GM12891 (cell line): ENCODE measurements around the gene CKB.

Experiments
- DNase-seq: peaks from one replicate; pipeline ENCODE4 v3.0.0; 2011; ENCODE audit warnings: low spot score; ENCODE audit not compliant: insufficient read length
- FAIRE-seq: peaks from 2 replicates; lab custom pipeline; 2011; peaks lifted over from hg19 to GRCh38; lab: Jason Lieb, UNC
- PAX5 ChIP-seq: IDR thresholded peaks from 2 replicates; pipeline ENCODE4 v1.6.1; 2011; ENCODE audit warnings: low read length, moderate library complexity, mild to moderate bottlenecking; ENCODE audit not compliant: insufficient read depth, severe bottlenecking
- POLR2A ChIP-seq: IDR thresholded peaks from 2 replicates; pipeline ENCODE4 v1.6.1; 2011; ENCODE audit warnings: low read depth, low read length, control low read depth
- POLR2AphosphoS5 ChIP-seq: IDR thresholded peaks from 2 replicates; pipeline ENCODE4 v1.6.1; 2011; ENCODE audit warnings: low read depth, low read length, control low read depth
- POU2F2 ChIP-seq: IDR thresholded peaks from 2 replicates; pipeline ENCODE4 v1.6.1; 2011; ENCODE audit warnings: low read depth, mild to moderate bottlenecking, control low read depth, low read length, moderate library complexity
- SPI1 ChIP-seq: IDR thresholded peaks from 2 replicates; pipeline ENCODE4 v1.6.1; 2011; ENCODE audit warnings: low read depth, low read length, control low read depth
- TAF1 ChIP-seq: IDR thresholded peaks from 2 replicates; pipeline ENCODE4 v1.6.1; 2011; ENCODE audit warnings: low read depth, low read length, control low read depth

CKB gene

DNA sequence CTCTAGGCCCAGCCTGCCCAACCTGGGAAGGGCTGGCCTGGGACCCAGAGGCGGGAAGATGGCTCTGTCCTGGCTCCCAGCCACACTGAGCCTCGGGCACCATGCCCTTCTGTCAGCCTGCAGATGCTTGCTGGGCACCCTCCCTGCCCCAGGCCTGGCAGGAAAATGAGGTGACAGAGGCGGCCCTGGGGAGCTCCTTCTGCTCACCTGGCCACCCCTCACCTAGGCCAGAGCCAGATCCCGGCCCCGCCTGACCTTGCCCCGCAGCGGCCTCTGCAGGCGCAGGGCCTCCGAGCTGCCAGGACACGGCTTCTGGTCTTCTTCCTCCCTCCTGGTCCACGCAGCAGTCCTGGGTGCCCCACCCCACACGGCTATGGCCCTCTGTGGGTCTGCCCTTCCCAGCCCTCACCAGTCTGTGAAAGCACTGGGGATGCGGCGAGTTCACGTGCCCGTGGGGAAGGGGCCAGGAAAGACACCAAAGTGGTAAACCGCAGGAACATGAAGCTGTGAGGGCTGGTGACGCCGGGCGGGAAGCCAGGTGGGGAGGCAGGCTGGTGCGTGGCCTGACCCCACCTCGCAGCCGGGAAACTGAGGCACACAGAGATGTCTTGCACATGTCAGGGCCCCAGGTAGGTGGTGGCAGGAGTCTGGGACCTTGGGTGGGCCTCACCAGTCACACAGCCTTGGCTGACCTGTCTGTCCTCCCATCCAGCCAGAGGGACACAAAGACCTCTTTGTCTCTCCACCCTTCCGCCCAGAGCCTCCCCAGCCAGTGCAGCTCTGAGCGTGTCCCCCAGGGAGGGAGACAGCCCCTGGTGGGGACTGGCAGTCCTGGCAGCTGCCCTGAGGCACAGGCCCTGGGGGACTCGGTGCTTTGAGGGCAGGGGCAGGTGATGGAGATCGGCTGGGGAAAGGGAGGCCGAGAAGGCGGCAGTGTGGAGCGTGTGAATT is 27.0 kb upstream of the CKB start:
- DNase-seq (no peak), FAIRE-seq (no peak)
- TF ChIP-seq POU2F2: no peak
- TF ChIP-seq SPI1: no peak

DNA sequence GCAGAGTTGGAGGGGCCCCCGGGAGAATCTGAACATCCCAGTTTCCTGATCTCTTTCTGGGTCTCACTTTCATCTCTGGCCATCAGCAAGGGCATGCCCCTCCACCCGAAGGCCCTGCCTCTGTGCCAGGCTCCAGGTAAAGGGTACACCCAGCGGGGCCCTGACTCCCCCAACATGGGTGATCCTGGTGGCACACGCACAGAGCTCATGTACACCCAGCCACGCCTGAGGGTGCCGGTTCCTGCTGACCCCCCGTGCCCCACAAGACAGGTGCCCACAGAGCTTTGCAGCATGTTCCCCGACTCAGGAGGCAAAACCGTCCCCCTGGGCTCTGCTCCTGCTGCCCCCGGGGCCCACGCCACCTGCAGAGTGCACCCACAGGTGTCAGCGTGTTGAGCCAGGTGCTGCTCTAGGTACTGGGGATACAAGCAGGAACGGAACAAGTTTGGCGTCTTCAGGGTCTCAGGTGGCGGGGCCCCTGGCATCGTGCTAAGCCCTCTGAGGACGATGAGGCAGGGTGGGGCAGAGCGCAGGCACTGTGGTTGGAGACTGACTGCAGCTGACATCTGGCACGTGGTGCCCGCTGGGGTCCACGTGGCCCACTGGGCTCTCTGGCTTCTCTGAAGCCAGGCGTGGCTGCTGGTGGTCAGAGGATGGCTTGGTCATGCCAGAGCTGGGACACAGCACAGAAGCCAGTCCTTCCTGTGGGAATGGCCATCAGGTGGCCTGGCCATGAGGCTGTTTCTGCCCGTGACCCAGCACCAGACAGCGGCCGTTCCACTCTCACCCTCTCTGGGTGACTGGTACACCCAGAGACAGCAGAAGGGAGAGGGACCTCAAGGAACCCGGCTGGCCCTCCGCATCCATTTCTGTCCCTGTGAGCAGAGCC is 26.1 kb upstream of the CKB start:
- FAIRE-seq (no peak), DNase-seq (no peak)
- TF ChIP-seq POLR2AphosphoS5: no peak
- TF ChIP-seq POU2F2: no peak
- no peak for TF ChIP-seq SPI1
- TF ChIP-seq POLR2A: no peak
- no peak for TF ChIP-seq PAX5
- TF ChIP-seq TAF1: no peak

DNA sequence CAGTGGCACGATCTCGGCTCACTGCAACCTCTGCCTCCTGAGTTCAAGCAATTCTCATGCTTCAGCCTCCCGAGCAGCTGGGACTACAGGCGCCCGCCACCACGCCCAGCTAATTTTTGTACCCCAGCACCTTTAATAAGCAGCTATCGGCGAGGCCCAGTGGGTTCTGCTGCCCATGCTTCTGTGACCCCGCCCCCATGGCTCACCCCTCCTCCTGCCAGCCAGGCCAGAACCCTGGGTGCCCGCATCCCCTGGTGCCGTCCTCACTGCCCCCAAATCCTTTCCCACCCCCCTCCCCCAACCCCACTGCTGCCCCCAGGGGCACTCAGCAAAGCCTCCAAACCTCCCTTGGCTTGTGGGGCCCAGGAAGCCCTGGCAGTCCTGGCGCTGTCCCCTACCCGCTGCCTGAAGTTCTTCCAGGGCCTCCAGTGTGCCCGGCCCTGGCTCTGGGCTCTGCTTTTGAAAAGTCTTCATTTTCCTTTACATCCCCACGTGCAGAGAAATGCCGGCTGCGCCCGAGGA is 25.4 kb upstream of the CKB start:
- TF ChIP-seq TAF1 (no peak), PAX5 (no peak), POLR2AphosphoS5 (no peak), POLR2A (no peak), POU2F2 (no peak), SPI1 (no peak)
- FAIRE-seq (no peak), DNase-seq (no peak)

DNA sequence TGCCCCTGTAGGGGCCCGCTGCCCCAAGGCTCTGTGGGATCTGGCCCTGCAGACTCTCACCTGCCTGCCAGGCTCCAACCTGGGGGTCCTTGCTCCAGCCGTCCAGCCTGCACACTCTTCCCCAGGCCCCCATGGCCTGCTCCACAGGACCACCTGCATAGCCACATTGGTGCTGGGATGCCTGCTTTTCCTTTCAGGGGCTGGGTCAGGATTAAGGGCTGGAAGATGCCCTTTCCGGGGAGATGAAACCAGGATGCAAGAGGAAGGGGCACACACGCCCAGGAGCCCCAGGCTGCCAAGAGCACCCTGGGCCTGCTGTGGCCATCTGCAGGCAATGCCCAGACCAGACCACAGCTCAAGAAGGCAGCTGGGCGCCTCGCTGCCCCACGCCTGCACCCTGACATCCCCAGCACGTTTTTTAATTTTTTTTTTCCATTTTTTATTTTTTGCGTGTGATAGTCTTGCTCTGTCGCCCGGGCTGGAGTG is 24.9 kb upstream of the CKB start:
- FAIRE-seq (no peak), DNase-seq (no peak)
- TF ChIP-seq POU2F2 (no peak), SPI1 (no peak)

DNA sequence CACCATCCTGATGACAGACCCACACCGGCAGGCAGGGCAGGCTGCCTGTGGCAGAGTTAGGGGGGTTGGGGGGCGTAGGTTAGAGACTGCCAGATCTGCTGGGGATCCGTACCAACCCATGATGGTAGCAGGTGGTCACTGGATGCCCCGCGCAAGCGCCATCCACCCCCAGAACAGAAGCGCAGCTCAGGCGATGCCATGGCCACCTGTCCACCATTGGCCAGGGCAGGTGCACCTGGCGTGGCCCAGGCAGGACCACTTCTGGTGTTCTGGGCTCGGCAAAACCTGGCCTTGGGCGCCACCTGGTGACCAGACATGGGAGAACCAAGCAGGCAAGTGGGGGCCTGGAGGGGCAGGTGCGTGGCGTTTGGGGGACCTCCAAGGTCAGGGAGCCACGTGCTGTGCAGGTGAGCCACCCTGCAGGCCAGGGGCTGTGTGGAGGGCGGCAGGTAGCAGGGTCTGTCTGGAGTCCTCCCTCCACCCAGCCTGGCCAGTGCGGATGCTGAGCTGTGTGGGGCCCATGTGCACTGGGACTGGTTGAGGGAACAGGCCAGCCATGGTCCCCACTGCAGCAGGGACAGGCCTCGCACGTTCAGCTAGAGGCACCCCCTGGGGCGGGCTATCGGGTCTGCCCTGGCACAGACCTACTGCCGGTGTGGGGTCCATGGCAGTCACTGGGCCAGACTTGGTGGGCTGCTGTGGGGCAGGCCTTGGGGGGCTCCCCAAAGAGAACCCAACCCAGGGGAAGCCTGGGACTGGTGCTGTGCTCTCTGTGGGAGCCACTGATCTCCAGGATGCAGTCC is 24.2 kb upstream of the CKB start:
- TF ChIP-seq POU2F2 (no peak), POLR2A (no peak)
- FAIRE-seq: peak; percentile 94
- DNase-seq: peak; percentile 99

DNA sequence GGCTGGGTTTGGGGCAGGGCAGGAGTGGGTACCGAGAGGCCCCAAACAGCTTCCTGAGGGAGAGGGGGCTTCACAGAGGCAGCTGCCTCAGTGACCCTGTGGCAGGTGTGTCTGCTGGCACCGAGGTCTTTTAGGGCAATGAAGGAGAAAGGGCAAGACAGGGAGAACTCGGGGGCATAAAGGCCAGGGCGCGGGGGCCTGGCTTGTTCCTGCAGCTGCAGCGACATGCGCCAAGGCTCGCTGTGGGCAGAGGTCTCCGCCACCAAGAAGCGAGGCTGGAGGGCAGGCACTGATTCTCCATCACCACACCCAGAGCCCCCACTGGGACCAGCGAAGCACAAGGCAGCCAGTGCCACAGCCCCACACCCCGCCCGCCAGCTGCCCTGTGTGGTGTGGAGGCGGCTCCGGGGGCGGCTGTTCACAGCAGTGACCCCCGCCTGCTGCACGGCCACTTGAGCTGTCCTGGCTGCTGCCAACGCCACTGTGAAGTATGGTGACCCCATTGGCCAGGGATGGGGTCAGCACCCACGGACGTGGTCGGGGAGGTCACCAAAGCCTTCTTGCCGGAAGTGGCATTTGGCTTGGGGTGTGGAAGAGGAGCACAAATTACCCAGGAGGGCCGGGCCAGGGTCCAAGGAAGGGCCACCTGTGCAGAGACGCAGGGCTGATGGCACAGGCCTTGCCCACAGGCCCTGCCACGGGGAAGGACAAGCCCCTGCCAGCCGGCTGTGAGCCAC is 23.5 kb upstream of the CKB start:
- TF ChIP-seq POLR2A: no peak
- TF ChIP-seq POU2F2: no peak
- TF ChIP-seq POLR2AphosphoS5: no peak
- no peak for TF ChIP-seq TAF1
- TF ChIP-seq PAX5: no peak
- no peak for TF ChIP-seq SPI1
- DNase-seq: no peak
- no peak for FAIRE-seq

DNA sequence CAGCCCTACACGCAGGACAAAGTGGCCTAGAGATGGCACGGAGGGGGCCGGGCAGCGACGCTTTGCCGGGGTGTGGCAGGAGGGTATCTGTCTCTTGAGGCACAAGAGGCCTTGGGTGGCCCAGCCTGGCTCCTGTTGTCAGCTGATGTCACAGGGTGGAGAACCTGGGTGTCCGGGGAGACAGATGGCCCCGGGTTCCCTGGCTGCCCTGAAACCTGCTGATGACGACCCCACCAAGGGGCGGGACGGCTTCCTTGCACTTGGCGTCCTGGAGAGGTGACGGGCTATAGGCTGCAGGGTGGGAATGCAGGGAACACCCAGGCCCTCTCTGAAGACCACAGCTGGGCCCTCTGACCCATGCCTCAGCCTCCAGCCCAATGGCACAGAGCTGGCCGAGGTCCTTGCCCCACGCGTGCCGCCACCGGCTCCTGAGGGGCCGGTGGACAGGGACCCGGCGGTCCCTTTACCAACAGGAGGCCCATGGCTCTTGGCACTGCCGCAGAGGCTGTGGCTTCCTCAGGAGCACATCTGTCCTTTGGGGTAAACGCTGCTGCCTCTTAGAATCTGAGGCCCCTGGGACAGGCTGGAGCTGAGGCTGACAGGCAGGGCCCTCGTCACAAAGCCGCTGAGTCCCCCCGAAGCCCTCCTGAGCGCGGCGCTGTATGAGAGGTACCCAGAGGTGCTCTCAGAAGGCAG is 22.7 kb upstream of the CKB start:
- TF ChIP-seq SPI1 (no peak), TAF1 (no peak), POU2F2 (no peak), PAX5 (no peak), POLR2AphosphoS5 (no peak), POLR2A (no peak)
- DNase-seq: no peak
- FAIRE-seq: no peak

DNA sequence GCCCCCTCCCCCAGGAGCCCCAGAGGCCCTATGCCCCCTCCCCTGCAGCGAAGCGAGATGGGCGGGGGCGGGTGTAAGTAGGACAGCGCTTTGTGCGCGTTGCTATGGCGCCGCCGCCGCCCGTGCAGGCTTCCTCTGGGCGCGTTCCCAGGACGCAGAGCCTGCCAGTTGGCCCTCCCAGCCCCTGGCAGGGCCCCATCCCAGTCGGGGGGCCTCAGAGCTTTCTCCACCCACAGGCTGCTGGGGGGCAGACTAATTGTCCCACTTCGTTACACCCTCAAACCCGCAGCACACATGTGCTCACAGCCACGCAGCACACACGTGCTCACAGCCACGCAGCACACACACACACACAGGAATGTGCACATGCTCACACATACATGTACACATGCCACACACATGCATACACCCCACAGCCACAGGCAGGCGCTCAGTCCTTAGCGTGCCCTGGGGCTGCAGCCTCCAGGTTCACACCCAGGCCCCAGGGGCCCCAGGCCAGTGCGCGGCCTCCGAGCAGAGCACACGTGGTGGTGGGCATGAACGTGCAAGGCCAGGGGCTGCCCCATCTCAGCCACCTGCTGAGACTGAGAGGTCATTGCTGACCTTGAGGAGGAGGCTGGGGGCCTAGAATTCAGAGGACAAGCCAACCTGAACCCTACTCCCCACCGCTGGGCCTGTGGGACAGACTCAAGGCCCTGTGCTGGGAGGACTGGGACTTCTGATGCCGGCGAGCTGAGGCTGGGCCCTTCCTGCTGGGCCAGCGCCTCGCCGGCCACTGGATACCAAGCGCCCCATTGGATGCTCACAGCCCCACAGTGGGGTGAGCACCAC is 22.0 kb upstream of the CKB start:
- TF ChIP-seq TAF1: no peak
- no peak for TF ChIP-seq PAX5
- TF ChIP-seq POLR2A: no peak
- no peak for TF ChIP-seq SPI1
- no peak for TF ChIP-seq POLR2AphosphoS5
- TF ChIP-seq POU2F2: no peak
- DNase-seq (no peak), FAIRE-seq (no peak)
